ENCODE data around the gene NT5C3B. TPM values are rescaled to one million over a fixed set of nuclear protein-coding genes. Genes with fewer than 3 reads are reported as not detected.

Gene NT5C3B
- total and polyA plus RNA-seq, 2 experiments from 2014 or later, result 59.3 to 69.8 TPM

- Histone ChIP-seq H3K9me2 (ENCODE audit: insufficient read depth) (no peaks in the 10 kb centered on the region), H3K36me3 (ENCODE audit: low read depth) (no peaks in the 10 kb centered on the region), H3K9ac (peak within 1 kb of the TSS; percentile 33), H3K4me1 (ENCODE audit: insufficient read depth) (no peaks in the 10 kb centered on the region), H3K4me2 (ENCODE audit: unreplicated experiment) (peak within 1 kb of the TSS; percentile 46), H3K27me3 (replicated peaks; ENCODE audit: insufficient read depth) (no peaks in the 10 kb centered on the region), H3F3A (ENCODE audit: insufficient read depth) (no peaks in the 10 kb centered on the region), H3K79me2 (ENCODE audit: insufficient read depth) (no peaks in the 10 kb centered on the region), H3K4me3 (peak within 1 kb of the TSS; percentile 69), H3K27ac (no peak within 1 kb of the TSS), H4K20me1 (ENCODE audit: insufficient read depth) (no peaks in the 10 kb centered on the region), H2AFZ (peak within 1 kb of the TSS; percentile 72), H3K9me3 (ENCODE audit: low read depth) (no peaks in the 10 kb centered on the region)
- DNase-seq, result peak; percentile 96
- 2% methylated on average over 48 to 55 of the region's 79 CpGs for WGBS, 2 experiments (ENCODE audit: low coverage in 1 of 2, low lambda C conversion rate in 2 of 2, missing lambda C conversion rate in 2 of 2)
- in situ Hi-C loops (cut with MboI), result no loop called here
- TF ChIP-seq EZH2 (IDR thresholded peaks at IDR 0.05; ENCODE audit: insufficient read depth, poor library complexity, severe bottlenecking) (no peak), EZH2phosphoT487 (IDR thresholded peaks at IDR 0.05; ENCODE audit: insufficient read depth, low read depth) (no peak)
Measured at GRCh38 chr17:41786227-41787020, 49.6 kb downstream of the NT5C3B start, which contains the start of gene JUP. Gene JUP, minus strand, starts transcription at chr17:41786711. Its CDS starts 14,857 bp downstream, at chr17:41771854.

DNA sequence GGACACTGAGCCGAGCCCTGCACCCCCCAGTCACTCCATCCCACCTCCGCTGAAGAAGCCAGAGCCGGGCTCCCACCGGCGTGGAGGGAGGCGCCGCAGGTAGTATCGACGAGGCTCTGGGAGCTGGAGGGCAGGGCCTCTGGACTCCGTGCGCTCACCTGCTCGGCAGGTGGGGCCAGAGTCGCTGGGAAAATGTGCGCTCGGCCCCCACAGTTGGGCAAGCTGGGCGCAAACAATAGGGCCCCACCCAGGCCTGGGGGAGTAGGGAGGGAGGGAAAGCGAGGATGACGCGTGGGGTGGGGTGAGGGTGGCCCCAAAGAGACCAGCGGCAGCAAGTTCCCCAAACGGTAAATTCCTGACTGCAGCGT is 50.2 kb downstream of the NT5C3B start:
- Histone ChIP-seq H3K4me3 (peak overlapping the region; percentile 69), H4K20me1 (ENCODE audit: insufficient read depth) (no peaks in the 10 kb centered on the region), H3K27me3 (replicated peaks; ENCODE audit: insufficient read depth) (no peaks in the 10 kb centered on the region), H3K4me1 (ENCODE audit: insufficient read depth) (no peaks in the 10 kb centered on the region), H3K36me3 (ENCODE audit: low read depth) (no peaks in the 10 kb centered on the region), H3F3A (ENCODE audit: insufficient read depth) (no peaks in the 10 kb centered on the region), H3K9me2 (ENCODE audit: insufficient read depth) (no peaks in the 10 kb centered on the region), H3K4me2 (ENCODE audit: unreplicated experiment) (peak overlapping the region; percentile 46), H3K9me3 (ENCODE audit: low read depth) (no peaks in the 10 kb centered on the region), H2AFZ (peak overlapping the region; percentile 72), H3K79me2 (ENCODE audit: insufficient read depth) (no peaks in the 10 kb centered on the region), H3K9ac (peak overlapping the region; percentile 33; the same call in 1 of the 2 replicates), H3K27ac (no peak overlapping the region)
- 12 to 15% methylated on average over 16 to 22 of the region's 22 CpGs for WGBS, 2 experiments (ENCODE audit: low coverage in 1 of 2, low lambda C conversion rate in 2 of 2, missing lambda C conversion rate in 2 of 2)
- peak; percentile 34 for DNase-seq
- in situ Hi-C loops (cut with MboI), result no loop called here
- no peak for TF ChIP-seq EZH2phosphoT487 (IDR thresholded peaks at IDR 0.05; ENCODE audit: insufficient read depth, low read depth)
- no peak for TF ChIP-seq EZH2 (IDR thresholded peaks at IDR 0.05; ENCODE audit: insufficient read depth, poor library complexity, severe bottlenecking)

- no peaks in the 10 kb centered on the region for H3K9me2 ChIP-seq (ENCODE audit: insufficient read depth)
- H3K4me1 ChIP-seq (ENCODE audit: insufficient read depth), result no peaks in the 10 kb centered on the region
- in situ Hi-C loops (cut with MboI), result no loop called here
- no peak overlapping the region for H3K27ac ChIP-seq
- no peak overlapping the region for H3K9ac ChIP-seq
- H3K9me3 ChIP-seq (ENCODE audit: low read depth), result no peaks in the 10 kb centered on the region
- no peaks in the 10 kb centered on the region for H3F3A ChIP-seq (ENCODE audit: insufficient read depth)
- H3K4me3 ChIP-seq, result no peak overlapping the region; the same call in 1 of the 2 replicates
- no peak overlapping the region for H2AFZ ChIP-seq
- H3K4me2 ChIP-seq (ENCODE audit: unreplicated experiment), result peak overlapping the region; percentile 46
- 44 to 47% methylated on average over 13 of the region's 13 CpGs for WGBS, 2 experiments (ENCODE audit: low coverage in 1 of 2, low lambda C conversion rate in 2 of 2, missing lambda C conversion rate in 2 of 2)
- no peak for TF ChIP-seq EZH2 (IDR thresholded peaks at IDR 0.05; ENCODE audit: insufficient read depth, poor library complexity, severe bottlenecking)
- TF ChIP-seq EZH2phosphoT487 (IDR thresholded peaks at IDR 0.05; ENCODE audit: insufficient read depth, low read depth), result no peak
- DNase-seq, result no peak
- H4K20me1 ChIP-seq (ENCODE audit: insufficient read depth), result no peaks in the 10 kb centered on the region
- no peaks in the 10 kb centered on the region for H3K27me3 ChIP-seq (replicated peaks; ENCODE audit: insufficient read depth)
- H3K79me2 ChIP-seq (ENCODE audit: insufficient read depth), result no peaks in the 10 kb centered on the region
- no peaks in the 10 kb centered on the region for H3K36me3 ChIP-seq (ENCODE audit: low read depth)
Measured at GRCh38 chr17:41785091-41785858, 50.8 kb downstream of the NT5C3B start.

GRCh38 chr17:41784207-41784744 is 51.8 kb downstream of the NT5C3B start:
- Histone ChIP-seq H3F3A (ENCODE audit: insufficient read depth) (no peaks in the 10 kb centered on the region), H3K9me3 (ENCODE audit: low read depth) (no peaks in the 10 kb centered on the region), H3K9me2 (ENCODE audit: insufficient read depth) (no peaks in the 10 kb centered on the region), H2AFZ (no peak overlapping the region), H3K27ac (no peak overlapping the region), H3K36me3 (ENCODE audit: low read depth) (no peaks in the 10 kb centered on the region), H3K27me3 (replicated peaks; ENCODE audit: insufficient read depth) (no peaks in the 10 kb centered on the region), H4K20me1 (ENCODE audit: insufficient read depth) (no peaks in the 10 kb centered on the region), H3K4me1 (ENCODE audit: insufficient read depth) (no peaks in the 10 kb centered on the region), H3K4me2 (ENCODE audit: unreplicated experiment) (no peak overlapping the region), H3K79me2 (ENCODE audit: insufficient read depth) (no peaks in the 10 kb centered on the region), H3K9ac (no peak overlapping the region), H3K4me3 (no peak overlapping the region)
- TF ChIP-seq EZH2phosphoT487 (IDR thresholded peaks at IDR 0.05; ENCODE audit: insufficient read depth, low read depth) (no peak), EZH2 (IDR thresholded peaks at IDR 0.05; ENCODE audit: insufficient read depth, poor library complexity, severe bottlenecking) (no peak)
- 73 to 77% methylated on average over 6 of the region's 6 CpGs for WGBS, 2 experiments (ENCODE audit: low coverage in 1 of 2, low lambda C conversion rate in 2 of 2, missing lambda C conversion rate in 2 of 2)
- in situ Hi-C loops (cut with MboI), result no loop called here
- peak; percentile 32 for DNase-seq

All from GM23248 (cell line).